Kidney glomerular epithelial cell (primary cell): ENCODE results near the gene ULK4.

Experiments
- DNase-seq: peaks from one replicate; lab custom pipeline; 2025; lab: John Stamatoyannopoulos, UW

The ULK4 gene

DNA sequence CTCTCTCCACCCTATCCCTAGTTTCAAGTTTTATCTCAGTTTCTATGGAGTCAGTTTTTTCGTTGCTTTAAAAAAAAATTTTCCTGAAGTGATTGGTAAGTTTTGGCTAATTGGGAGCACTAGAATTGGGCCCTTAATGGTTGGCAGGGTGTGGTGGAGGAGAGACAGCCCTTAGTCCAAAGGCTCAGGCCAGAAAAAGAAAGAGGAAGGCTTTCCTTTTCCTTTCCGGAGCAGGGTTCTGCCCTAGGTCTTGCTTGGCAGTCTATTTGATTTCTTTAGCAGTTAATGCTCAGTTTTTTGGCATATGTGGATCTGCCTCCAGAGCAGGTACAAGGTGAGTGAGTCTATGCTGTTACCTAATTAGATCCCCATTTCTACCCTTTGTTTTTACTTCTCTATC lies 739.9 kb downstream of the ULK4 start:
- no peak for DNase-seq

DNA sequence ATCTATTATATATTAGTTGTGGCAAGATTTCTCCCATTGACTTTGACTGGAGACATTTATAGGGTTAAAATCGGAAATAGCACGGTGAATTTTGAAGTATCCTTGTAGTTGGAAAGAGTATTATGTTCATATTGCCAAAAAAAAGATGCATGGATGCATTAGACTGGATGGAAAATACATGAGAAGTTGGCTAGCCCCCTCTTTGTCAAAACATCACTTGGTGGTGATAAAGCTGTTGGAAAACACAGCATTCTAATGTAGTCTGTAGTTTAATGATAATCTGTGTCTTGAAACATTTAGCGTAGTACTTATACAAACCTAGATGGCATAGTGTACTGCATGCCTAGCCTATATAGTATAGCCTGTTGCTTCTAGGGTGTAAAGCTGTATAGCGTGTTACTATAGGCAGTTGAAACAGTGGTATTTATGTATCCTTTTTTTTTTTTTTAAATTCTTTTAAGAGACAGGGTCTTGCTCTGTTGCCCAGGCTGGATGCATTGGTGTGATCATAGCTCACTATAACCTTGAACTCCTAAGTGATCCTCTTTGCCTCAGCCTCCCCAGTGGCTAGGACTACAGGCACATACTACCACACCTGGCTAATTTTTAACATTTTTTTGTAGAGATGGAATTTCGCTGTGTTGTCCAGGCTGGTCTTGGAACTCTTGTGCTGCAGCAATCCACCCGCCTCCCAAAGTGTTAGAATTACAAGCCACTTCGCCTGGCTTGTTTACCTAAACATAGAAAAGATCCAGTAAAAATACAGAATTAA lies 740.8 kb downstream of the ULK4 start:
- no peak for DNase-seq

DNA sequence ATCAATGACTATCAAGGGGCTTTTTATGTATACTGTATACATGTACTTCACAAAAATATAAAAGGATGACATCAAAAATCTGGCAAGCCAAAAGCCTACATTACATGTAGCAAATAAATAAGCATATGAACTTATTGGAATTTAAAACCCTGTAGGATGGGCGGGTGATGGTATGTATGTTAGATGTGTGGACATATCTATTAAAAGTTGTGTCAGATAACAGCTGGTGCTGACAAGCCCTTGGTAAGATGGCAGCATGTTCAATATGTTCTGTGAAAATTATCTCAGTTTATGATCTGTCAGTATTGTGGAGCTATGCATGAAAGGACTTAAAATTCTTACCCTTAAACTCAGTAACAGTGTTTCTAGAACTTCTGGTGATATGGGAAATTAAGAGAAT lies 742.5 kb downstream of the ULK4 start:
- DNase-seq: no peak

DNA sequence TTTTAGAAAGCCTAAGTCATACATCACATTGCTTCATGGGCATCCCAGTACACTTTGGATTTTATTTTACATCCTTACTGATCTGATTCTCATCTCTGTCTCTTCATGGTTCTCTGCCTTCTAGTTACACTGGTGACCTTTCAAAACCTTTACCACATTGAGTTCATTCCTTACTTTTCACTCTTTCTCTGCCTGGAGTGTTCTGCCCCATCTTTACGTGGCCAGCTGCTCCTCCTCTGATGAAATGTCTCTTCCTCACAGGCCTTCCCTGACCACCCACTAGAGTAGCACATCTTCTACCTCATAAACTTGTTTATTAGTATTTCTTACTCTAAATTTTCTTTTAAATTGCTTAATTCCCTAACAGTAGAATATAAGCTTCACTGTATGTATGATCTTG lies 744.9 kb downstream of the ULK4 start:
- no peak for DNase-seq

DNA sequence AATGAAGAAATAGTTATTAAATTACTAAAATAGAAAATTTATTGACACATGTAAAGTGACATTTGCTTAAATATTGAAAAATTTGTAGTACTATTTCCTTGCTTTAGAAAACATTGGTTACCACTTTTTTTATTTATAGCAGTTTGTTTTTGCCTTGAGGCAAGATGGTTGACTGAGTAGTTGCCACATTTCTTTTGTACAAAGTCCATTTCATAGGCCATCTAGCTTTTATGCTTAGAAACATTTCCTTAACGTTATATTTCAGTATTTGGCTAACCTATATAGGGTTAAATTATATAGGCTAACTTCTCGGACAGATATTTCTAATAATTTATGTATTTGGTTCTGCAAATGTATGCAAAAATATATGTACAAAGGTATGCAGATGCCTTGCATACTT lies 745.5 kb downstream of the ULK4 start:
- DNase-seq: no peak

DNA sequence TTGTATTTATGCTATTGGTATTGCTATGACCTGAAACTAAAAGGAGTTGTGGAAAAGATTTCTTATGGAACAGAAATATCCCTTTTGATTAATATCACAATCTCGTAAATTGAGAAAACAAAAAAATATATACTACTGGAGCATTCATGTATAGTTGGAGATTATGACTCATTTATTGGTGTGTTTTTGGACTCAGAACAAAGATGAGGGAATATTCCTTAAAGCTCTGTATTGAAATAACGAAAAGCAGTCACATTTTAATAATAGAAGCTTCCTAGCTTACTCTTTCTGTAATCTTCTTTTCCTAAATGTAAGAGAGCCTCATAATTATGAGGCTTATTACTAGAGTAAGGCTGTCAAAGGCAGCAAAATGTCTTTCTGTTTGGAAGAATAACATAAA lies 748.3 kb downstream of the ULK4 start:
- DNase-seq: no peak

DNA sequence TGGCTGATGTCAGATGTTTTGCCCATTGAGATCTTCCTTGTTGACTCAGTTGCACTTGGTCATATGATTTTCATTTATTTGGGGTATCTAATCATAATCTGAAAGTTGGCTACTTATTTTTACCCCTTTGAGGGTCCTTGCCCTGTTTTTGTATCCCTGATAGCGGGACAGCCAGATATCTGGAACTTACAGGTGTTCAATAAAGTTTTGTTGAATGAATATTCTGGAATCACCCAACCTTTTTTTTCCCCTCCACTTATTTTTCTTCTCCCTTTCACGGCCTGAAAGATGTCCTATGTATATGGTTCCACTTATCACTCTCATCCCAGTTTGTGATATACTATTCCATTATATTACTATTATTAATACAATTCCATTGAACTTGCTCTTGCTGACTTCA lies 749.8 kb downstream of the ULK4 start:
- no peak for DNase-seq

DNA sequence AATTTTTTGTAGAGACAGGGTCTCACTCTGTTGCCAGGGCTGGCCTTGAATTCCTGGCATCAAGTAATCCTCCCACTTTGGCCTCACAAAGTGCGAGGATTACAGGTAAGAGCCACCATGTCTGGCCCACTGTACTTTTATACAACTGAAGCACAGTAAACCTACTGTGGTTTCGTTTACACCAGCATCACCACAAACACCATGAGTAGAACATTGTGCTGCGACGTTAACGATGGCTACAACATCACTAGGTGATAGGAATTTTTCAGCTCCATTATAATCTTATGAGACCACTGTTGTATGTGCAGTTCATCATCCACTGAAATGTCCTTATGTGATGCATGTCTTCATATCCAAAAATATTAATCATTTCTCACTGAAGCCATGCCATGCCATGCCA lies 750.9 kb downstream of the ULK4 start:
- no peak for DNase-seq

DNA sequence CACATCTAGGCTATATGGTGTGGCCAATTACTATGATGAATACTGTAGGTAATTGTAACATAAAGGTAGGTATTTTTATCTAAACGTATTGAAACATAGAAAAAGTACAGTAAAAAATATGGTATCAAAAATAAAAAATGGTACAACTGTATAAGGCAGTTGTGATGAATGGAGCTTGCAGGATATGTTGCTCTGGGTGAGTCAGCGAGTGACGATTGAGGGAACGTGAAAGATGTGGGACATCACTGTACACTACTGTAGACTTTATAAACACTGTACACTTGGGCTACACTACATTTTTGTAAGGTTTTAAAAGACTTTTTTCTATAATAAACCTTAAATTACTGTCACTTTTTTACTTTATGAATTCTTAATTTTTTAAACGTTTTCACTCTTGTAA lies 752.3 kb downstream of the ULK4 start:
- DNase-seq: no peak

DNA sequence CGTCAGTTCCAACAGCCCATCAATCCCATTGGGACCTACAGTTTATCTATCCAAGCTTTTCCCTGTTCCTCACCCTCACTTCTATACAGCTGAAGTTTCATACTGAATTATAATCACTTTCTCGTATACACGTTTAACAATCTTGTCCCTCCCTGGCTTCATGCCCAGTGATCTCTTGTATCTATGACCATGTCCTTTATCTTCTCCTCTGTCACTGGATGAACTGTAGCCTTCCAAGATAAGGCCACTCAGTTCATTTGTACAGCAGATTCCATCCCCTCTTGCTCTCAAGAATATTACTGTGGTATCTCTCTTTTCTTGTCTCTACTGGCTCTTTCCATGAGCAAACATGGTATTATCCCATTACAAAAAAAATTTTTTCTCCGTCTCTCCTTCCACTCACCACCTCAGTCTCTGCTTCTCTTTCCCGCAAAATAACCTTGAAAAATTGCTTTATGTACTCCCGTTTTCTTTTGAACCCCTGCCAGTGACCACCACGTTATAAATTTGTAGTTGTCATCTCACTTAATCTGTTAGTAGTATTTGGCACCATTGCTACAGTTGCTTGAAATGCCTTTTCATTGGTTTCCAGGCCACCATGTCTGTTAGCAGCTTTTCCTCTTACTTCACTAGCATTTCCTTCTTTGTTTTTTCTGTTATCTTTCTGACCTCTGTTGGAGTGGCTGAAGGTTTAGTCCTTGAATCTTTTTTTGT lies 753.2 kb downstream of the ULK4 start:
- DNase-seq: no peak

DNA sequence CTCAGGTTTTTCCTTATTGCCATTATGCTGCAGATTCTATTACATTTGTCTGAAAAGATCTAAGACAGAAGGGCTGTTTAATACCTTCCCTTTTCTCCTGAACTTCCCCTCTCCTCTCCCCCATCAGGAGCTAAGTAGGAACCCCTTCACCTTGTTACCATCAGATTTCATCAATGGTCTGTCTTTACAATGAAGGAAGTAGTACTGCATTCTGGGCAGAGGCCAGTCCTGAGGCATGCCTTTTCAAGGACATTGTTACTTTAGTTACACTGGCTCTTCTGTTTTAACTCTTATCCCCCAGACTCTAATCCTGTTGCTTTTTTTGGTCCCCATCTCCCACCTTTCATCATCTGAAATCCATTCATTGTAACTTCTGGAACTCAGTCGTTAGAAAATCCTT lies 754.5 kb downstream of the ULK4 start:
- no peak for DNase-seq

DNA sequence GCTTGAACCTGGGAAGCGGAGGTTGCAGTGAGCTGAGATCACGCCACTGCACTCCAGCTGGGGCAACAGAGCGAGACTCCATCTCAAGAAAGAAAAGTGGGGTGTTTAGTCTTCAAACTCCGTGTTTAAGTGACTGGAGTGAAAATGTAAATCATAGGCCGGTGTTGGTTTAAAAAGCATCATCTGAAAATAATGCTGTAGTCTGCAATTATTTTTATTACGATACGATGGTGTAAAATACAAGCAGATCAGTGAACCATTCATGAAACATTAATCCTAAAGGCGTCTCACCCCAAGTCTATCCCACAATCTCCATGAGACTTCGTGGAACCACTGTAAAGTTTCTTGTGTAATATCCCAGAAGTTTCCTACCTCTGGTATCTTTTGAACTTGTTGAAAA lies 756.3 kb downstream of the ULK4 start:
- no peak for DNase-seq

DNA sequence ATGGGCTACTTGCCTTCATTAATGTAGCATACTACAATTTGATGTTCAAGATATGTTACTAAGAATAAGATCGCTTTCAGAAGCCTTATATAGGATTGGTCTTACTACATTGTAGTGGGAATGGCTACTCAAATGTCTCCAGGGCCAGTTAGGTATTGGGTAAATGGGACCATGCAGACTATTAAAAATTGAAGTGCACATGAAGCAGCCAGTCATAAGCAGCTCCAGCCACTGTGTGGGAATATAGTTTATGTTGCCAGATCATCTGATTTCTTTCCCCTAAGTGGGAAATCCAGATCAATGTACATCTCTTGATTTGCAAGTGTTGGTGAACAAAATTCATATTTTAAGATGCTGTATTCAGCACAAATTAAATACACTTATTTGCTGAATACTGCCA lies 757.5 kb downstream of the ULK4 start:
- no peak for DNase-seq

DNA sequence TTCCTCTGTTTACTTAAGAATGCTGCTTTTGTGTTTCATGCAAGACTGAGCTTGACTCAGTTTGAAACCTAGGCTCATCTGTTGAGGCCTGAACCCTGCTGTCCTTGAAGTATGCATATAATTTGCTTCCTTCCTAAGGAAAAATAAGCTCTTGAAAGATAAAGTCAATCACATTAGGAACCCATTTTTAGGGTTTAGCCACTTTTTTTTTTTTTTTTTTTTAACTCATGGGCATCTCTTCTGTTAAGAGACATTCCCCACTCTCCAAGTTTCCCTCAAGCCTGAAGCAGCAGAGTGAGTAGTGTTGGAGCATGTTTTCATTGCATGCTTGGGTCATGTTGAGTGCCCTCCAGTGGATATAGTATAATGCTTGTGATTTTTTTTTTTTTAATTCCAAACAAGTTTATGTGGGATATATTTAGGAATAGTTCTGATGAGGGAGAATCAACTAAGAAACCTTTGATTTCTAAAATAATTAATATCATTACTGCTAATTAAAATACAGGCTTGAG lies 759.0 kb downstream of the ULK4 start:
- DNase-seq: peak; percentile 48

DNA sequence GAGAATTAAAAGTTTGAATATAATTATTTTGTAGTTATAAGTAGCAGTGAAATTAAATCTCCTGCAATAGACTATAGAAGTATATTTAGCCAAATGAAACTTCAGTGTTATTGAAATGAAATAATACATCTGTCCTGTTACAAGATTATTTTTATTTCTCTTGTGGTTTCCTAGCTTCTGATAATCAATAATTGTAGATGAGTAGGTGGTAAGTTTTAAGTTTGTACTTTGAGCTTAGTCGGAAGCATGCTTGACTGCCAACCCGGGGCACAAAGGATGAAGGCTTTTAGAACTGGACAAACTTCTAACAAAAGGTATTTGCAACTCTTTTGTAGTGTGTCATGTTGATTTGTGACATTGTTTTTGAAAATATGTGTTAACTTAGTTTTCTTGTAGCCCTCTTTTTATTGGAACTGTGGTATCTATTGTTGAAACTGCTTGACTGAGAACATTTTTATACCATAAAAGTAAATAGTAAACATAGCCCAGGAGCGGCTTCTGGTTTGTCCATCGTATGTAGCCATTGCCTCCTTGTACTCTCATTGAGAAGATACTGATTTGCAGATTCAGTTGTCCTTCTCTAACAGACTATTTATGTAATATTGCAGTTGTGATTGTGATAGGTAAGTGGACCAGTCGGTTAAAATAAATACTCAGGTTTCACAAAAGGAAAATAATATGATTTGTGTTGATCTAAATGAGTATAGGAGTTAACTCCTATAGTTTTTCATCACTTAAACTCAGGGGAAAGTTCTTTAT lies 759.6 kb downstream of the ULK4 start:
- no peak for DNase-seq

DNA sequence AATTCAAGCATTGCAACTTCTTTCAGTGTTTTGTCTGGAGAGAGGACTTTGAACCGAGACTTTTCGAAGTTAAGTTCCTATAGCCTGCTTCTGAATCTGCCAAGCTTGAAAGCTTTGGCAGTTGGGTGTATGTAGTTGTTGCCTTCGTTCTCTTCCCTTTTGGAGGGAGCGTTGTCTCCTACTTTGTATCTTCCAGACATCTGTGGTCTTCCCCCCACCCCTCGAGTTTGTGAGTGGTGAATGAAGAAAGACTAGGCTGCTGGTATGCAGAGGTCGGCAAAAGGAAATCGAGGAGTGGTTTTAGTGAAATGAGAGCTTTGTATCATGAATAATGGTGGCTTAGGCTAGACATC lies 761.3 kb downstream of the ULK4 start:
- DNase-seq: peak; percentile 66

DNA sequence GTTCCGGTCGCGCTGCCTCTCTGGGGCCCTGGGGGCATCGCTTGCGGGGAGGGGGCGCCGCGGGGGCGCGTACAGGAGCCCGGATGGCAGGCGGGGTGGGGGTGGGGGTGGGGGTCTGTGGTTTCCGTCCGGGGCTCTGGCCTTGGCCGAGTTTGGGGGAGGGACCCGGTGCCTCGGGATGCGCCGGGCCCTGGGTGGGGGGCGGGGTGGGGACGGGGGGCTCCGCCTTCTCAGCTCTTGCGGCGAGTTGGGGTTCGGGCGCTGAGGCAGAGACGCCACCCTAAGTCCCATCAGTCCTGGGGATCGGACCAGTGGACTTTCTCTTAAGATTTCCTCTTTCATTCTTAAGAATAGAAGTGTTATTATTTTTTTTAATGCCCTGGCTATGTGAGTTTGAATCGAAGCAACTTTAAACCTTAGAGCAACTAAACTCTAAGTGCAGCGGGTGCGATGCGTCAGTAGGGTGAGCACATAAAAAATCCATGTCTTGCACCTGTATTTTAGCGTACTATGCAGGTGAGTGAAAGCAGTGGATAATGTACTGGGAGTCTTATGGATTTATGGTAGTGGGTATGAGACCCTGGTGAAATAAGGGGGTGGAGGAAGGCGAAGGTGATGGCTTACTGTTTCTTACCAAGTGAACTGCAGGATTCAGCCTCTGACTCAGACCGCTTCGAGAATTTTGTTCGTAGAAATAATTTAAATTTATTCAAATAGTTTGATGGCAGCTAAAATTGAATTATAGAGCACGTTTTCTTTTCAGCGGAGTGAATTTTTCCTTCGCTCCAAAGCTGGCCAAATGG lies 761.8 kb downstream of the ULK4 start:
- peak; percentile 18 for DNase-seq

DNA sequence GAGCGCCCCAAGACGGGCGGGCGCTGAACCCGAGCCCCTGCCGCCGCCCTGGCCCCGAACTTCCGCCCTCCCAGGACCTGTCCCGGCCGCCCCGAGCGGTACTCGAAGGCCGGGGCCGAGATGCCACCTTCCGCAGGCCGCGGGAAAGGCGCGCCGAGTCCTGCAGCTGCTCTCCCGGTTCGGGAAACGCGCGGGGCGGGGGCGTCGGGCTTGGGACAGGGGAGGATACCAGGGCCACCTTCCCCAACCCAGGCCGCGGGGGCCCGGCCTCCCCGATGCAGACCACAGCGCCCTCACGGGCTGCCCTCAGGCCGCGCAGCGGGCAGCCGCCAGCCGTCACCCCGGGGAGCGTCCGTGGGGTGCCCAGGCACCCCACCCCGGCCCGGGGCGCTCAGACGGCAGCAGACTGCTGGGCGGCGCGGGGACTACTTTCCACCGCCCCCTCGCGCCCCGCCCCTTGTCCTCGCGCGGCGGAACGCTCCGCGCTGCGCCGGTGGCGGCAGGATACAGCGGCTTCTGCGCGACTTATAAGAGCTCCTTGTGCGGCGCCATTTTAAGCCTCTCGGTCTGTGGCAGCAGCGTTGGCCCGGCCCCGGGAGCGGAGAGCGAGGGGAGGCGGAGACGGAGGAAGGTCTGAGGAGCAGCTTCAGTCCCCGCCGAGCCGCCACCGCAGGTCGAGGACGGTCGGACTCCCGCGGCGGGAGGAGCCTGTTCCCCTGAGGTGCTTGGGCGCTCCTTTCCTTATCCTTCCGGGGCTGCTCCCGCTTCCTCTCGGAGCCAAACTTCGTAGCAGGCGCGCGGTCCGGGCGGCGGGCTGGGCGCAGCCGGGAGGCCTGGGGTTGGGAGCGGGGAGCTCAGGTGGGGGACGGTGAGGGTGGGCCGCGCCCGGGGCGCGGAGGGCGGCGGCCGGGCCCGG lies 762.7 kb downstream of the ULK4 start, which contains the start of gene CTNNB1:
TSS of gene CTNNB1 (plus strand) at position 556 of the 916 bp plus-strand sequence. CDS start 24,564 bp downstream, outside the sequence.
- DNase-seq: peak; percentile 84

DNA sequence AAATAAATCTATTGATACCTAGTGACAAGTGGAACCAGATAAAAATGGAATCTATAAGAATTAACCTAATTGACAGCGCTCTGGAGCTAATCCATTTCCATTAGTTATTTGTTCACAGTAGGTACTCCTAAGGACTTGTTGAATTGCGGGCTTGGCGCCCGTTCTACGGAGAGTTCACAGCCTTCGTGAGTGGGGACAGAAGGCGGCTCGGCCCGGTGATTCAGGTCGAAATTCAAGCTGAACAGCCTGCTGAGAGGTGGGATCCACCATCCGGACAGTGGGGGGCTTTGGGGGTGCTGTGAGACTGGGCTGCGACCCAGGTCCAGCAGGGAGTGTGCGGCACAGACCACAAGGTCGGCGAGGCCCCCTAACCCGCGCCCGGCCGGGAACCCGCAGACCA lies 763.4 kb downstream of the ULK4 start:
- DNase-seq: no peak

DNA sequence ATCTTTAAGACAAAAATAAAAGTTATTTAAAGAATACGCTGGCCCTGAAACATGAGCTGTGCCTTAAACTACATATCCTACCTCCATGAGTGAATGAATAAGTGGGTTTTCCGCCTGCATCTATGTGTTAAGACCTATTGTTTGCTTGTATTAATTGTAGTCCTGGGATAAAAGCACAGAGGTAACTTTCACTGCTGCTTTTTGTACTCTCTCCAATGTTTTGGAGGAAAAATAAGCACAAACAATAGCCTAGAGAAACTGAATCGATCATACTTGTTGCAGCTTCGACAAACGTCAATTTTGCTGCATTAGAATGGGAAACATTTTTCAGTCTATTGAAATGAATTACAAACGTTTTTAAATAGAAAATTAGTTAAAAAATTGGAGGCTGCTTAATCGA lies 763.9 kb downstream of the ULK4 start:
- no peak for DNase-seq
